BLaER1 treated with 17β-estradiol and CSF1 and Interleukin-3, amounts not matched to agents 10 nM and 100 nM (cell line): Measurements from ENCODE around the gene SYCE1L.
A peak's percentile ranks its signal among the peaks of the same experiment; 100 is the strongest.

Source experiments
- H3K27ac ChIP-seq, 11 experiments: shearing (Covaris generic); formaldehyde crosslinking; 2 replicates each; pipeline ENCODE4 v1.8.1; 2022
- H3K27me3 ChIP-seq, 11 experiments: shearing (Covaris generic); formaldehyde crosslinking; 2 replicates each; pipeline ENCODE4 v1.8.1; 2022
- H3K36me3 ChIP-seq, 11 experiments: shearing (Covaris generic); formaldehyde crosslinking; 2 replicates each; pipeline ENCODE4 v1.8.1; 2022
- H3K4me1 ChIP-seq, 10 experiments: shearing (Covaris generic); formaldehyde crosslinking; 2 replicates each; pipeline ENCODE4 v1.8.1; 2022
- H3K4me2 ChIP-seq, 11 experiments: shearing (Covaris generic); formaldehyde crosslinking; 2 replicates each; pipeline ENCODE4 v1.8.1; 2022
- H3K4me3 ChIP-seq, 10 experiments: shearing (Covaris generic); formaldehyde crosslinking; 2 replicates each; pipeline ENCODE4 v1.8.1; 2022
- H3K9ac ChIP-seq, 11 experiments: shearing (Covaris generic); formaldehyde crosslinking; 2 replicates each; pipeline ENCODE4 v1.8.1; 2022
- H3K9me3 ChIP-seq, 11 experiments: shearing (Covaris generic); formaldehyde crosslinking; replicated peaks in 1 of 11; 2 replicates each; pipeline ENCODE4 v1.8.1; 2022
- H4K20me1 ChIP-seq, 11 experiments: shearing (Covaris generic); formaldehyde crosslinking; 2 replicates each; pipeline ENCODE4 v1.8.1; 2022
- Cebpa-rat ChIP-seq, 11 experiments: shearing (Covaris generic); IDR thresholded peaks; 2 replicates each; pipeline ENCODE4 v1.8.1; 2022

SYCE1L gene

GRCh38 chr16:77194295-77195231, 4.6 kb upstream of the SYCE1L start:
- H3K4me2 ChIP-seq: 0 out of 22 replicates have a peak overlapping the region, but pooled peaks of 1 of the 11 experiments have one; percentile 4

GRCh38 chr16:77195411-77195810, 3.8 kb upstream of the SYCE1L start:
- TF ChIP-seq Cebpa-rat (IDR thresholded peaks at IDR 0.05): no peak
- Histone ChIP-seq H3K36me3 (peaks cover 72 to 82% (median 78%) of the 10 kb centered on the region in 11 experiments), H3K27me3 (no peaks in the 10 kb centered on the region), H3K9ac (no peak overlapping the region), H3K9me3 (no peaks in the 10 kb centered on the region), H3K4me1 (peaks cover 13 to 40% (median 20%) of the 10 kb centered on the region in 10 experiments), H3K27ac (no peak overlapping the region), H4K20me1 (peaks cover 14 to 68% (median 49%) of the 10 kb centered on the region in 11 experiments; a peak in 20 of 22 replicates), H3K4me3 (no peak overlapping the region), H3K4me2 (no peak overlapping the region)

More at GRCh38 chr16:77194295-77195231, 4.6 kb upstream of the SYCE1L start:
- Histone ChIP-seq H3K4me1 (peaks cover 15 to 42% (median 23%) of the 10 kb centered on the region in 10 experiments), H3K27me3 (no peaks in the 10 kb centered on the region), H3K36me3 (peaks cover 67 to 75% (median 73%) of the 10 kb centered on the region in 11 experiments), H3K27ac (no peak overlapping the region), H3K4me3 (no peak overlapping the region), H4K20me1 (peaks cover 14 to 65% (median 49%) of the 10 kb centered on the region in 11 experiments; a peak in 20 of 22 replicates), H3K9ac (no peak overlapping the region), H3K9me3 (no peaks in the 10 kb centered on the region)
- TF ChIP-seq Cebpa-rat (IDR thresholded peaks at IDR 0.05): no peak

GRCh38 chr16:77197747-77198146, 1.5 kb upstream of the SYCE1L start:
- no peaks in the 10 kb centered on the region for H3K9me3 ChIP-seq
- H3K4me2 ChIP-seq: no peak overlapping the region
- H4K20me1 ChIP-seq: peaks cover 14 to 68% (median 49%) of the 10 kb centered on the region in 11 experiments; a peak in 20 of 22 replicates
- peaks cover 1 to 29% (median 7%) of the 10 kb centered on the region in 10 experiments; a peak in 19 of 20 replicates for H3K4me1 ChIP-seq
- no peak overlapping the region for H3K9ac ChIP-seq
- H3K4me3 ChIP-seq: no peak overlapping the region
- H3K36me3 ChIP-seq: peaks cover 79 to 96% (median 85%) of the 10 kb centered on the region in 11 experiments
- peak in 1 of 11 experiments; percentile 66; a peak in 2 of 22 replicates for TF ChIP-seq Cebpa-rat (IDR thresholded peaks at IDR 0.05)
- H3K27me3 ChIP-seq: no peaks in the 10 kb centered on the region
- no peak overlapping the region for H3K27ac ChIP-seq

- no peak overlapping the region for H3K4me3 ChIP-seq
- H3K4me2 ChIP-seq: no peak overlapping the region
- H3K9me3 ChIP-seq: no peaks in the 10 kb centered on the region
- no peak overlapping the region for H3K9ac ChIP-seq
- peaks cover 0 to 10% (median 0%) of the 10 kb centered on the region in 11 experiments; a peak in 7 of 22 replicates for H3K36me3 ChIP-seq
- H3K27ac ChIP-seq: no peak overlapping the region
- peaks cover 0 to 13% (median 0%) of the 10 kb centered on the region in 11 experiments; a peak in 2 of 22 replicates for H4K20me1 ChIP-seq
- peaks cover 0 to 10% (median 3%) of the 10 kb centered on the region in 10 experiments; a peak in 12 of 20 replicates for H3K4me1 ChIP-seq
- TF ChIP-seq Cebpa-rat (IDR thresholded peaks at IDR 0.05): no peak
- H3K27me3 ChIP-seq: no peaks in the 10 kb centered on the region
Measured at GRCh38 chr16:77206533-77206932, 7.3 kb downstream of the SYCE1L start.

GRCh38 chr16:77207030-77207429, 7.8 kb downstream of the SYCE1L start:
- no peak overlapping the region for H3K9ac ChIP-seq
- no peaks in the 10 kb centered on the region for H3K9me3 ChIP-seq
- H3K4me2 ChIP-seq: no peak overlapping the region
- H4K20me1 ChIP-seq: peaks cover 0 to 13% (median 0%) of the 10 kb centered on the region in 11 experiments; a peak in 2 of 22 replicates
- no peak overlapping the region for H3K27ac ChIP-seq
- no peak for TF ChIP-seq Cebpa-rat (IDR thresholded peaks at IDR 0.05)
- H3K4me3 ChIP-seq: no peak overlapping the region
- H3K36me3 ChIP-seq: peaks cover 0 to 6% (median 0%) of the 10 kb centered on the region in 11 experiments; a peak in 2 of 22 replicates
- no peaks in the 10 kb centered on the region for H3K27me3 ChIP-seq
- H3K4me1 ChIP-seq: peaks cover 0 to 14% (median 7%) of the 10 kb centered on the region in 10 experiments; a peak in 12 of 20 replicates

- H3K27ac ChIP-seq: no peak overlapping the region
- H4K20me1 ChIP-seq: peaks cover 0 to 13% (median 4%) of the 10 kb centered on the region in 11 experiments; a peak in 8 of 22 replicates
- H3K36me3 ChIP-seq: no peaks in the 10 kb centered on the region; a peak in 1 of 22 replicates
- H3K4me1 ChIP-seq: peaks cover 3 to 18% (median 12%) of the 10 kb centered on the region in 10 experiments; a peak in 19 of 20 replicates
- H3K9me3 ChIP-seq: no peaks in the 10 kb centered on the region
- H3K4me3 ChIP-seq: no peak overlapping the region
- no peak overlapping the region for H3K9ac ChIP-seq
- H3K4me2 ChIP-seq: no peak overlapping the region
- TF ChIP-seq Cebpa-rat (IDR thresholded peaks at IDR 0.05): no peak
- H3K27me3 ChIP-seq: no peaks in the 10 kb centered on the region
Measured at GRCh38 chr16:77208382-77208781, 9.2 kb downstream of the SYCE1L start.

GRCh38 chr16:77211880-77212740, 12.9 kb downstream of the SYCE1L start:
- Histone ChIP-seq H3K27ac (peak overlapping the region; percentile 57 to 97 (median 92)), H3K4me2 (peak overlapping the region; percentile 75 to 90 (median 85))

More at GRCh38 chr16:77211880-77212740, 12.9 kb downstream of the SYCE1L start:
- no peaks in the 10 kb centered on the region for H3K9me3 ChIP-seq
- H3K36me3 ChIP-seq: peaks cover 0 to 30% (median 7%) of the 10 kb centered on the region in 11 experiments; a peak in 8 of 22 replicates
- no peak for TF ChIP-seq Cebpa-rat (IDR thresholded peaks at IDR 0.05)
- H3K4me1 ChIP-seq: peaks cover 21 to 30% (median 23%) of the 10 kb centered on the region in 10 experiments
- peak overlapping the region; percentile 62 to 91 (median 81) for H3K4me3 ChIP-seq
- H3K9ac ChIP-seq: peak overlapping the region; percentile 75 to 97 (median 92)
- peaks cover 0 to 13% (median 7%) of the 10 kb centered on the region in 11 experiments; a peak in 8 of 22 replicates for H4K20me1 ChIP-seq
- H3K27me3 ChIP-seq: no peaks in the 10 kb centered on the region
